ENCODE data around the gene EGFL7. TPM values are rescaled to one million over a fixed set of nuclear protein-coding genes. Genes with fewer than 3 reads are reported as not detected.
A peak's percentile ranks its signal among the peaks of the same experiment; 100 is the strongest.

EGFL7 gene
- polyA plus RNA-seq, 1 of the 3 experiments (the other 2 are of a cell fraction): 43.0 TPM

DNA sequence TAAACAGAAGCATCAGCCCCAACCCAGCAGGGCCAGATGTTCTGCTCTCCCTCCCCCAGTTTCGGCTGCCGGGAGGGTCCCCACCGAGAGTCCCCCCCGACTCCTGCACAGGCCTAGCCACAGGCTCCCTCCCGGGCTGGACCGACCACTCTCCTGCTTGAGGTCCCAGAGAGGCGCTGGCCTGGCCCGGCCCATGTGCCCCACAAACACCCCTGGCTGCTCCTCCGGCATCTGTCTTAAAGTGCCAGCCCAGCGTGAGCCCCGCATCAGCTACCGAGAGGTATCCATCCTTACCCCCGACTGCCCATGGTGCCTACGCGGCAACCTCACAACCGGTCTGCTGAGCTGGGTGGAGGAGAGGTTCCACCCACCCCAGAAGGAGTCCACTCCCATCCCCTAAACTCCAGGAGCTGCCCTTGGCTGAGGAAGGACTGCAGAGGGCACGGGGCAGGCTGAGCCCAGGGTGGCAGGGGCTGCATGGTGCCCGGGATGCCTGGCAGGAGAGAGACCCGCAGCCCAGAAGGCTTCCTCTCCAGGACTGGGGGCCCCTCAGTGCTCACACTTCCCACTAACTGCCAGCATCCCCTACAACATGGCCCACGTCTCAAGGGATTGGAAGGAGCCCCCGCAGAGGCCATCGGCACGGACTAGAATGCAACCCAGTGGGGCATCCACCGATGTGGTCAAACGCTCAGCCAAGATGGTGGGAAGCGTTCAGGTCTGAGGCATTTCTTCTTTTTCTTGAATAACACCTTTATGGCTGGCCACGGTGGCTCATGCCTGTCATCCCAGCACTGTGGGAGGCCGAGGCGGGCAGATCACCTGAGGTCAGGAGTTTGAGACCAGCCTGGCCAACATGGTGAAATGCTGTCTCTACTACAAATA is 15.6 kb upstream of the EGFL7 start (continued):
- TF ChIP-seq YY1 (IDR thresholded peaks at IDR 0.05; ENCODE audit: low read depth): no peak

GRCh38 chr9:136648751-136649150 is 14.0 kb upstream of the EGFL7 start:
- Histone ChIP-seq H4K20me1 (ENCODE audit: insufficient read depth) (no peaks in the 10 kb centered on the region), H3K79me2 (ENCODE audit: insufficient read depth) (no peaks in the 10 kb centered on the region), H3K4me1 (ENCODE audit: control insufficient read depth in 1 of 2, insufficient read depth in 2 of 2, low read depth in 1 of 2, low read length in 1 of 2) (peaks cover 0 to 33% of the 10 kb centered on the region in 2 experiments; a peak in 1 of 4 replicates), H3K4me3 (ENCODE audit: low read depth in 2 of 2, low read length in 1 of 2) (no peak overlapping the region), H3F3A (replicated peaks; ENCODE audit: insufficient read depth) (no peaks in the 10 kb centered on the region), H3K27ac (ENCODE audit: low read depth in 2 of 2, low read length in 1 of 2) (peak overlapping the region in 1 of 2 experiments; percentile 29; a peak in 2 of 4 replicates), H2AFZ (ENCODE audit: low read depth) (no peak overlapping the region), H3K9me2 (no peaks in the 10 kb centered on the region), H3K9ac (no peak overlapping the region), H3K4me2 (no peak overlapping the region), H3K9me3 (no peaks in the 10 kb centered on the region), H3K27me3 (ENCODE audit: insufficient read depth) (no peaks in the 10 kb centered on the region), H3K36me3 (replicated peaks in 1 of 2; ENCODE audit: control insufficient read depth in 1 of 2, insufficient read depth in 2 of 2, low read length in 1 of 2) (no peaks in the 10 kb centered on the region)
- 51% methylated on average over 16 of the region's 16 CpGs for WGBS (ENCODE audit: low lambda C conversion rate)
- DNase-seq: peak; percentile 79
- ChIA-PET POLR2A (interaction anchor here (1.4 kb wide), 1 partner anchor 80 kb away, joined by 4 read pairs; no protein-coding TSS in a partner anchor), CTCF (interaction anchor here (2.0 to 4.4 kb wide), 2 partner anchors 23 to 164 kb away, joined by 7 to 35 read pairs; no protein-coding TSS in a partner anchor)
- TF ChIP-seq YY1 (IDR thresholded peaks at IDR 0.05; ENCODE audit: low read depth) (no peak), USF1 (IDR thresholded peaks at IDR 0.05; ENCODE audit: borderline replicate concordance, low read depth) (no peak), ELF1 (IDR thresholded peaks at IDR 0.05) (no peak), EP300 (IDR thresholded peaks at IDR 0.05; ENCODE audit: borderline replicate concordance in 1 of 2, low read depth in 1 of 2, low read length in 1 of 2) (no peak), TCF12 (IDR thresholded peaks at IDR 0.05) (no peak), EZH2phosphoT487 (IDR thresholded peaks at IDR 0.05; ENCODE audit: borderline replicate concordance, low read depth) (no peak), FOXJ3 (CRISPR knock-in tag; IDR thresholded peaks at IDR 0.05) (no peak), RFX5 (IDR thresholded peaks at IDR 0.05; ENCODE audit: low read length) (no peak), GABPA (IDR thresholded peaks at IDR 0.05; ENCODE audit: low read depth) (no peak), SMC3 (IDR thresholded peaks at IDR 0.05; ENCODE audit: low read depth, low read length) (no peak), RCOR1 (IDR thresholded peaks at IDR 0.05; ENCODE audit: low read length) (peak; percentile 46; the same call in 1 of the 2 replicates), MXI1 (IDR thresholded peaks at IDR 0.05; ENCODE audit: low read depth, low read length) (peak; percentile 64; the same call in 1 of the 2 replicates), RXRA (IDR thresholded peaks at IDR 0.05; ENCODE audit: borderline replicate concordance, low read depth) (no peak), NRF1 (IDR thresholded peaks at IDR 0.05; ENCODE audit: low read depth, low read length) (no peak)
- TF ChIP-seq, protein P1, sequence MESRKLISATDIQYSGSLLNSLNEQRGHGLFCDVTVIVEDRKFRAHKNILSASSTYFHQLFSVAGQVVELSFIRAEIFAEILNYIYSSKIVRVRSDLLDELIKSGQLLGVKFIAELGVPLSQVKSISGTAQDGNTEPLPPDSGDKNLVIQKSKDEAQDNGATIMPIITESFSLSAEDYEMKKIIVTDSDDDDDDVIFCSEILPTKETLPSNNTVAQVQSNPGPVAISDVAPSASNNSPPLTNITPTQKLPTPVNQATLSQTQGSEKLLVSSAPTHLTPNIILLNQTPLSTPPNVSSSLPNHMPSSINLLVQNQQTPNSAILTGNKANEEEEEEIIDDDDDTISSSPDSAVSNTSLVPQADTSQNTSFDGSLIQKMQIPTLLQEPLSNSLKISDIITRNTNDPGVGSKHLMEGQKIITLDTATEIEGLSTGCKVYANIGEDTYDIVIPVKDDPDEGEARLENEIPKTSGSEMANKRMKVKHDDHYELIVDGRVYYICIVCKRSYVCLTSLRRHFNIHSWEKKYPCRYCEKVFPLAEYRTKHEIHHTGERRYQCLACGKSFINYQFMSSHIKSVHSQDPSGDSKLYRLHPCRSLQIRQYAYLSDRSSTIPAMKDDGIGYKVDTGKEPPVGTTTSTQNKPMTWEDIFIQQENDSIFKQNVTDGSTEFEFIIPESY (IDR thresholded peaks at IDR 0.05; ENCODE audit: borderline replicate concordance, low read depth): no peak
- TF ChIP-seq, protein P2, sequence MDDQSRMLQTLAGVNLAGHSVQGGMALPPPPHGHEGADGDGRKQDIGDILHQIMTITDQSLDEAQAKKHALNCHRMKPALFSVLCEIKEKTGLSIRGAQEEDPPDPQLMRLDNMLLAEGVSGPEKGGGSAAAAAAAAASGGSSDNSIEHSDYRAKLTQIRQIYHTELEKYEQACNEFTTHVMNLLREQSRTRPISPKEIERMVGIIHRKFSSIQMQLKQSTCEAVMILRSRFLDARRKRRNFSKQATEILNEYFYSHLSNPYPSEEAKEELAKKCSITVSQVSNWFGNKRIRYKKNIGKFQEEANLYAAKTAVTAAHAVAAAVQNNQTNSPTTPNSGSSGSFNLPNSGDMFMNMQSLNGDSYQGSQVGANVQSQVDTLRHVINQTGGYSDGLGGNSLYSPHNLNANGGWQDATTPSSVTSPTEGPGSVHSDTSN (IDR thresholded peaks at IDR 0.05): no peak
- TF ChIP-seq, protein P3, sequence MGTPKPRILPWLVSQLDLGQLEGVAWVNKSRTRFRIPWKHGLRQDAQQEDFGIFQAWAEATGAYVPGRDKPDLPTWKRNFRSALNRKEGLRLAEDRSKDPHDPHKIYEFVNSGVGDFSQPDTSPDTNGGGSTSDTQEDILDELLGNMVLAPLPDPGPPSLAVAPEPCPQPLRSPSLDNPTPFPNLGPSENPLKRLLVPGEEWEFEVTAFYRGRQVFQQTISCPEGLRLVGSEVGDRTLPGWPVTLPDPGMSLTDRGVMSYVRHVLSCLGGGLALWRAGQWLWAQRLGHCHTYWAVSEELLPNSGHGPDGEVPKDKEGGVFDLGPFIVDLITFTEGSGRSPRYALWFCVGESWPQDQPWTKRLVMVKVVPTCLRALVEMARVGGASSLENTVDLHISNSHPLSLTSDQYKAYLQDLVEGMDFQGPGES (IDR thresholded peaks at IDR 0.05; ENCODE audit: low read depth, low read length): no peak

Data from SK-N-SH (cell line).